Neural cell (in vitro differentiated cells): ENCODE data around the gene PCDHA6.
"Not testable (repeated sequence)": the region's sequence is repeated elsewhere in the genome, so short reads cannot be mapped to it uniquely, and the experiment has no call there.

Experiments
- SMC3 ChIP-seq: fragments of 450-650 bp; conservative IDR thresholded peaks from 2 replicates; pipeline ENCODE4 v1.6.1; 2014; ENCODE audit warnings: antibody characterized with exemption, mild to moderate bottlenecking, moderate library complexity; ENCODE audit not compliant: poor library complexity
- TF ChIP-seq, protein P1 (sequence below): fragments of 450-650 bp; IDR thresholded peaks from 2 replicates; pipeline ENCODE4 v1.5.1; 2014; ENCODE audit warnings: antibody characterized with exemption, mild to moderate bottlenecking, moderate library complexity; ENCODE audit not compliant: poor library complexity, severe bottlenecking

DNA sequence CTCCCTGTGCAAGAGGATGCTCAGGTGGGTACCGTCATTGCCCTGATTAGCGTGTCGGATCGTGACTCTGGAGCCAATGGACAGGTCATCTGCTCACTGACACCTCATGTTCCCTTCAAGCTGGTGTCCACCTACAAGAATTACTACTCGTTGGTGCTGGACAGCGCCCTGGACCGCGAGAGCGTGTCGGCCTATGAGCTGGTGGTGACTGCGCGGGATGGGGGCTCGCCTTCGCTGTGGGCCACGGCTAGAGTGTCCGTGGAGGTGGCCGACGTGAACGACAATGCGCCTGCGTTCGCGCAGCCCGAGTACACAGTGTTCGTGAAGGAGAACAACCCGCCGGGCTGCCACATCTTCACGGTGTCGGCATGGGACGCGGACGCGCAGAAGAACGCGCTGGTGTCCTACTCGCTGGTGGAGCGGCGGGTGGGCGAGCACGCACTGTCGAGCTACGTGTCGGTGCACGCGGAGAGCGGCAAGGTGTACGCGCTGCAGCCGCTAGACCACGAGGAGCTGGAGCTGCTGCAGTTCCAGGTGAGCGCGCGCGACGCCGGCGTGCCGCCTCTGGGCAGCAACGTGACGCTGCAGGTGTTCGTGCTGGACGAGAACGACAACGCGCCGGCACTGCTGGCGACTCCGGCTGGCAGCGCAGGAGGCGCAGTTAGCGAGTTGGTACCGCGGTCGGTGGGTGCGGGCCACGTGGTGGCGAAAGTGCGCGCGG is 48.9 kb downstream of the PCDHA6 start:
- TF ChIP-seq, protein P1, sequence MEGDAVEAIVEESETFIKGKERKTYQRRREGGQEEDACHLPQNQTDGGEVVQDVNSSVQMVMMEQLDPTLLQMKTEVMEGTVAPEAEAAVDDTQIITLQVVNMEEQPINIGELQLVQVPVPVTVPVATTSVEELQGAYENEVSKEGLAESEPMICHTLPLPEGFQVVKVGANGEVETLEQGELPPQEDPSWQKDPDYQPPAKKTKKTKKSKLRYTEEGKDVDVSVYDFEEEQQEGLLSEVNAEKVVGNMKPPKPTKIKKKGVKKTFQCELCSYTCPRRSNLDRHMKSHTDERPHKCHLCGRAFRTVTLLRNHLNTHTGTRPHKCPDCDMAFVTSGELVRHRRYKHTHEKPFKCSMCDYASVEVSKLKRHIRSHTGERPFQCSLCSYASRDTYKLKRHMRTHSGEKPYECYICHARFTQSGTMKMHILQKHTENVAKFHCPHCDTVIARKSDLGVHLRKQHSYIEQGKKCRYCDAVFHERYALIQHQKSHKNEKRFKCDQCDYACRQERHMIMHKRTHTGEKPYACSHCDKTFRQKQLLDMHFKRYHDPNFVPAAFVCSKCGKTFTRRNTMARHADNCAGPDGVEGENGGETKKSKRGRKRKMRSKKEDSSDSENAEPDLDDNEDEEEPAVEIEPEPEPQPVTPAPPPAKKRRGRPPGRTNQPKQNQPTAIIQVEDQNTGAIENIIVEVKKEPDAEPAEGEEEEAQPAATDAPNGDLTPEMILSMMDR = not testable (repeated sequence)
- TF ChIP-seq SMC3 = not testable (repeated sequence)
